HL-60 (cell line): ENCODE measurements around the gene ACTL6A.

Experiments used
- DNase-seq, 2 experiments: peaks; one replicate each; pipeline ENCODE4 v3.0.0-alpha.2; 2010 to 2020; ENCODE audit warnings: low read depth in 1 of 2, low spot score in 1 of 2
- H3K27ac ChIP-seq: fragments of 250-450 bp; sonication (Bioruptor Pico); replicated peaks from 2 replicates; pipeline ENCODE4 v1.5.1; 2020; ENCODE audit warnings: mild to moderate bottlenecking, moderate library complexity
- H3K27me3 ChIP-seq: fragments of 250-450 bp; sonication (Bioruptor Pico); 2 replicates; pipeline ENCODE4 v1.5.1; 2021; ENCODE audit warnings: mild to moderate bottlenecking, moderate library complexity; ENCODE audit not compliant: insufficient read depth, poor library complexity, severe bottlenecking
- H3K4me3 ChIP-seq: replicated peaks from 2 replicates; pipeline ENCODE4 v1.5.1; 2011; ENCODE audit warnings: mild to moderate bottlenecking, control low read depth, low read length; ENCODE audit not compliant: insufficient read depth
- GABPA ChIP-seq: IDR thresholded peaks from 2 replicates; pipeline ENCODE4 v1.6.1; 2012; ENCODE audit warnings: low read depth
- POLR2AphosphoS5 ChIP-seq: IDR thresholded peaks from 2 replicates; pipeline ENCODE4 v1.6.1; 2012; ENCODE audit warnings: low read depth
- SPI1 ChIP-seq: IDR thresholded peaks from 2 replicates; pipeline ENCODE4 v1.6.1; 2012; ENCODE audit warnings: low read depth, mild to moderate bottlenecking, borderline replicate concordance
- TF ChIP-seq, protein P1 (sequence below): IDR thresholded peaks from one replicate; pipeline ENCODE4 v1.5.1; 2011; ENCODE audit warnings: low read length, control low read depth, inconsistent platforms; ENCODE audit not compliant: insufficient read depth
- TF ChIP-seq, protein P2 (sequence below): IDR thresholded peaks from 2 replicates; pipeline ENCODE4 v1.6.1; 2012; ENCODE audit warnings: low read depth; ENCODE audit not compliant: insufficient replicate concordance

Gene ACTL6A

DNA sequence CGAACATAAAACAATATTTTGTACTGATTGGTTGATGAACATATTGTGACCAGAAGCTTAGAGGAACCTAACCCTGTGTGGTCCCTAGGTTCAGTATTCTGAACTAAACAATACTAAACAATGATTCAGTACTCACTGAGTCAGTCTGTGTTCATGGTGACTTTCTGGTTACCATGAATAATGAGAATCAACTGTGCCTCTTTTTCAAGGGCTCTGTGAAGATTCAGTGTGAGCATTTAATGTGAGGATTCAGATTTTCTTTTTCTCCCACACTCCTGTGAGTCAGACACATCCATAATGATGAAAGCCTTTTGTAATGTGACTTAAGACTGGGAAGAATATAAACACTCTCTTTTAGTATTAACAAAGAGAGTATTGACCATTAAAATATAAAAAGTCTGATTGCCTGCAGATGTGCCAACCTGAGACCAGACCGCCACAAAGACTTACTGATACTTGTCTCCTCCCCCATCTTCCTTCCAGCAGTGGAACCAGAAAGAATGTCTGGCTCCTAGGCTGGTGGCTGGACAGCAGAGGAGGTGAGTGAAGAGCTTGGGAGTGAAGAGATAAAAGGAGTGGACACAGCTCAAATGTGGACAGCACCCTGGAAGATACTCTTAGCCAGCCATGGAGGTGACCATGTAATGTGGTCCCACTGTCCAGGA is 17.6 kb upstream of the ACTL6A start:
- no peak overlapping the region for H3K4me3 ChIP-seq
- H3K27ac ChIP-seq, result no peak overlapping the region
- no peak for DNase-seq
- TF ChIP-seq SPI1 (no peak), POLR2AphosphoS5 (no peak), GABPA (no peak)
- TF ChIP-seq, protein P1, sequence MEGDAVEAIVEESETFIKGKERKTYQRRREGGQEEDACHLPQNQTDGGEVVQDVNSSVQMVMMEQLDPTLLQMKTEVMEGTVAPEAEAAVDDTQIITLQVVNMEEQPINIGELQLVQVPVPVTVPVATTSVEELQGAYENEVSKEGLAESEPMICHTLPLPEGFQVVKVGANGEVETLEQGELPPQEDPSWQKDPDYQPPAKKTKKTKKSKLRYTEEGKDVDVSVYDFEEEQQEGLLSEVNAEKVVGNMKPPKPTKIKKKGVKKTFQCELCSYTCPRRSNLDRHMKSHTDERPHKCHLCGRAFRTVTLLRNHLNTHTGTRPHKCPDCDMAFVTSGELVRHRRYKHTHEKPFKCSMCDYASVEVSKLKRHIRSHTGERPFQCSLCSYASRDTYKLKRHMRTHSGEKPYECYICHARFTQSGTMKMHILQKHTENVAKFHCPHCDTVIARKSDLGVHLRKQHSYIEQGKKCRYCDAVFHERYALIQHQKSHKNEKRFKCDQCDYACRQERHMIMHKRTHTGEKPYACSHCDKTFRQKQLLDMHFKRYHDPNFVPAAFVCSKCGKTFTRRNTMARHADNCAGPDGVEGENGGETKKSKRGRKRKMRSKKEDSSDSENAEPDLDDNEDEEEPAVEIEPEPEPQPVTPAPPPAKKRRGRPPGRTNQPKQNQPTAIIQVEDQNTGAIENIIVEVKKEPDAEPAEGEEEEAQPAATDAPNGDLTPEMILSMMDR, result no peak
- TF ChIP-seq, protein P2, sequence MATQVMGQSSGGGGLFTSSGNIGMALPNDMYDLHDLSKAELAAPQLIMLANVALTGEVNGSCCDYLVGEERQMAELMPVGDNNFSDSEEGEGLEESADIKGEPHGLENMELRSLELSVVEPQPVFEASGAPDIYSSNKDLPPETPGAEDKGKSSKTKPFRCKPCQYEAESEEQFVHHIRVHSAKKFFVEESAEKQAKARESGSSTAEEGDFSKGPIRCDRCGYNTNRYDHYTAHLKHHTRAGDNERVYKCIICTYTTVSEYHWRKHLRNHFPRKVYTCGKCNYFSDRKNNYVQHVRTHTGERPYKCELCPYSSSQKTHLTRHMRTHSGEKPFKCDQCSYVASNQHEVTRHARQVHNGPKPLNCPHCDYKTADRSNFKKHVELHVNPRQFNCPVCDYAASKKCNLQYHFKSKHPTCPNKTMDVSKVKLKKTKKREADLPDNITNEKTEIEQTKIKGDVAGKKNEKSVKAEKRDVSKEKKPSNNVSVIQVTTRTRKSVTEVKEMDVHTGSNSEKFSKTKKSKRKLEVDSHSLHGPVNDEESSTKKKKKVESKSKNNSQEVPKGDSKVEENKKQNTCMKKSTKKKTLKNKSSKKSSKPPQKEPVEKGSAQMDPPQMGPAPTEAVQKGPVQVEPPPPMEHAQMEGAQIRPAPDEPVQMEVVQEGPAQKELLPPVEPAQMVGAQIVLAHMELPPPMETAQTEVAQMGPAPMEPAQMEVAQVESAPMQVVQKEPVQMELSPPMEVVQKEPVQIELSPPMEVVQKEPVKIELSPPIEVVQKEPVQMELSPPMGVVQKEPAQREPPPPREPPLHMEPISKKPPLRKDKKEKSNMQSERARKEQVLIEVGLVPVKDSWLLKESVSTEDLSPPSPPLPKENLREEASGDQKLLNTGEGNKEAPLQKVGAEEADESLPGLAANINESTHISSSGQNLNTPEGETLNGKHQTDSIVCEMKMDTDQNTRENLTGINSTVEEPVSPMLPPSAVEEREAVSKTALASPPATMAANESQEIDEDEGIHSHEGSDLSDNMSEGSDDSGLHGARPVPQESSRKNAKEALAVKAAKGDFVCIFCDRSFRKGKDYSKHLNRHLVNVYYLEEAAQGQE, result no peak
- H3K27me3 ChIP-seq, result no peaks in the 10 kb centered on the region

DNA sequence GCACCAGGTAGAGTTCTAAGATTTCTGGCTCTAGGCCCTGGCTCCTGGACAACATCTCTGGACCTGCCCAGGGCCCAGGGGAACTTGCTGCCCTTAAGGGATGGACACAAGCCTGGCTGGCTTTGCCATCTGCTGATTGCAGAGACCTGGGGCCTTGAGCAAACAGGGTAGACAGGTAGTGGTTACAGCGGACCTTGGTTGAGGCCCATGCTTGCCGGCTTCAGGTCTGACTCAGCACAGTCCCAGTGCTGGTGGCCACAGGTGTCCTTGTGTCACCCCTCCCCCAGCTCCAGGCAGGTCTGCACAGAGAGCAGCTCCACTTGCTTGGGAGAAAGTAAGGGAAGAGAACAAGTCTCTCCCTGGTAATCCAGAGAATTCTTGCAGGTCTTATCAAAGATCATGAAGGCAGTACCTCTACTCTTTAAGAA is 15.9 kb upstream of the ACTL6A start:
- TF ChIP-seq, protein P2, result no peak
- TF ChIP-seq SPI1 (no peak), GABPA (no peak), POLR2AphosphoS5 (no peak)
- TF ChIP-seq, protein P1, result no peak
- Histone ChIP-seq H3K4me3 (no peak overlapping the region), H3K27me3 (no peaks in the 10 kb centered on the region), H3K27ac (no peak overlapping the region)
- DNase-seq, result no peak

DNA sequence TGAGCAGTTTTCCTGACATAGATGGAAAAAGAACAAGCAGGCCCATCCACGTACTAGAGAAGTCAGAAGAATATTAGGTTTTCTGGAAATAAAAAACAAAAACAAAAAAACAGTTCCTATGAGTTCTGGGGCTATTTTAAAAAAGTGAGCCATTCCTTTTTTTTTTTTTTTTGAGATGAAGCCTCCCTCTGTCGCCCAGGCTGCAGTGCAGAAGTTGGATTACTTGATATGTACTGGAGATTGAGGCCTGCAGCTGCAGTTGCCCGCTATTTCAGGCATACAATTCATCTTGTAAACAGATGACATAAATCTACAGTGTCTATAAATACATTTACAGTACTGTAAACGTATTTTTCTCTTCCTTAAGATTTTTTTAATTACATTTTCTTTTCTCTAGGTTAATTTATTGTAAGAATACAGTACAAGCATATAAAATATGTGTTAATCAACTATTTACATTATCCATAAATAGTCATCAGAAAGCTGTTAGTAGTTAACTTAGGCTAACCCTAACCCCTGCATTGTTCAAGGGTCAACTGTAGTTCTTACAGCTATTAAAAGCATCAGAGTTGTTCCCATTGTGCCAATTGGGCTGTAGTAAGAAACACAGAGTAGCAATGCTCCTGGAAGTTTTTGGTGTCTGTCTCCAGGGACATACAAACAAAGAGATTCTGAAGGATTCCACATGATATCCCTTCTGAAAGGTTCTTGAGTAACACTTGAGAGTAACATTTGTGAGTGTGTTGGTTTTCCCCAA is 11.2 kb upstream of the ACTL6A start:
- H3K4me3 ChIP-seq, result no peak overlapping the region
- no peaks in the 10 kb centered on the region for H3K27me3 ChIP-seq
- H3K27ac ChIP-seq, result no peak overlapping the region
- TF ChIP-seq SPI1 (no peak), GABPA (no peak), POLR2AphosphoS5 (no peak)
- TF ChIP-seq, protein P1, result no peak
- TF ChIP-seq, protein P2, result no peak
- DNase-seq, result no peak
